ENCODE data around the gene AK4.

AK4 gene

DNA sequence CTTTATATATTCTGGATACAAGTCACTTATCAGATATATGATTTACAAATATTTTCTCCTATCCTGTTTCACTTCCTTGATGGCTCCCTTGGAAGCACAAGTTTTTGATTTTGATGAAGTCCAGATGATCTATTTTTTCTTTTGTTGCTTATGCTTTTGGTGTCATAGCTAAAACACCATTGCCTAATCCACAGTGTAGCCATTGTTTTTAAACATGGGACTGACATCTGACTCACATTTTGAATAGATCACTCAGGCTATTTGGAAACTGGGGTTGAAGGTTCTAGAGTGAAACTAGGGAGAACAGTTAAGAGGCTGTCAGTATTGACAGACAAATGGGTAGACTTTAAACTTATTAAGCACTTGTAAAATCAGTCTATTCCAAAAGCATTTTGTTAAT is 16.6 kb downstream of the AK4 start:
- H3K4me3 ChIP-seq (ENCODE audit: low read depth, low read length): no peak overlapping the region
- no peak for DNase-seq (ENCODE audit: low read depth)
- no peak for TF ChIP-seq POLR2A (IDR thresholded peaks at IDR 0.05; ENCODE audit: extremely low read depth, insufficient read length)
- no peak for TF ChIP-seq MYC (IDR thresholded peaks at IDR 0.05; ENCODE audit: low read depth, low read length)
- TF ChIP-seq, protein P1, sequence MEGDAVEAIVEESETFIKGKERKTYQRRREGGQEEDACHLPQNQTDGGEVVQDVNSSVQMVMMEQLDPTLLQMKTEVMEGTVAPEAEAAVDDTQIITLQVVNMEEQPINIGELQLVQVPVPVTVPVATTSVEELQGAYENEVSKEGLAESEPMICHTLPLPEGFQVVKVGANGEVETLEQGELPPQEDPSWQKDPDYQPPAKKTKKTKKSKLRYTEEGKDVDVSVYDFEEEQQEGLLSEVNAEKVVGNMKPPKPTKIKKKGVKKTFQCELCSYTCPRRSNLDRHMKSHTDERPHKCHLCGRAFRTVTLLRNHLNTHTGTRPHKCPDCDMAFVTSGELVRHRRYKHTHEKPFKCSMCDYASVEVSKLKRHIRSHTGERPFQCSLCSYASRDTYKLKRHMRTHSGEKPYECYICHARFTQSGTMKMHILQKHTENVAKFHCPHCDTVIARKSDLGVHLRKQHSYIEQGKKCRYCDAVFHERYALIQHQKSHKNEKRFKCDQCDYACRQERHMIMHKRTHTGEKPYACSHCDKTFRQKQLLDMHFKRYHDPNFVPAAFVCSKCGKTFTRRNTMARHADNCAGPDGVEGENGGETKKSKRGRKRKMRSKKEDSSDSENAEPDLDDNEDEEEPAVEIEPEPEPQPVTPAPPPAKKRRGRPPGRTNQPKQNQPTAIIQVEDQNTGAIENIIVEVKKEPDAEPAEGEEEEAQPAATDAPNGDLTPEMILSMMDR (IDR thresholded peaks at IDR 0.05; ENCODE audit: low read depth, low read length): no peak
- TF ChIP-seq, protein P2, sequence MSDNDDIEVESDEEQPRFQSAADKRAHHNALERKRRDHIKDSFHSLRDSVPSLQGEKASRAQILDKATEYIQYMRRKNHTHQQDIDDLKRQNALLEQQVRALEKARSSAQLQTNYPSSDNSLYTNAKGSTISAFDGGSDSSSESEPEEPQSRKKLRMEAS (IDR thresholded peaks at IDR 0.05; ENCODE audit: low read depth, low read length): no peak

DNA sequence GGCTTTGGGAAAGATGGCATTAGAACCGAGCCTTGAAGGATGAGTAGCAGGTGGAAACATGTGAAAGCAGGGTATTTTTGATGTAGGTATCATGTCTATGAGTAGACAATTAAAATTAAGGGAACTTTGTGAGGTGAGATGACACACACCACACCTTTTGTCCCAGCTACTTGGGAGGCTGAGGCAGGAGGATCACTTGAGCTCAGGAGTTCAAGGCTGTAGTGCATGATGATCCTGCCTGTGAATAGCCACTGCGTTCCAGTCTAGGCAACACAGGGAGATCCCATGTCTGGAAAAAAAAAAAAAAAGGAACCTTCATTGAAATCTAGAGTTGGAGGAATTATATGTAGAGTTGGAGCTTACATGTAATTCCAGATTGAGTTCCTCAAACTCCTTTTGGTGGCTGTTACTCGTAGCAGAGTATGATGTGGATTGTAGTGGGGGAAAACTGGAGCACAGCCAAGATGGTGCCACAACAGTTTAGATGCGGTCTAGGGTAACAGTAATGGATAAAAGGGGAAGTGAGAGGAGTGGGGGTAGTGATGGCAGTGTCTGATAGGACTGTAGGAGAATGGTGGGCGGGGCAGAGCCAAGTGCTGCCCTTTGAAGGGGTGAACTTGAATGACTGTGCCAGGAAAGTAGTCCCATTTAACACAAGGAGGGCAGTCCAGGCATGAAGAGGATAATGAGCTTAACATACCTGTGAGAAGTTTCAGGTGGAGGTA is 17.4 kb downstream of the AK4 start:
- peak; percentile 73 for DNase-seq (ENCODE audit: low read depth)

DNA sequence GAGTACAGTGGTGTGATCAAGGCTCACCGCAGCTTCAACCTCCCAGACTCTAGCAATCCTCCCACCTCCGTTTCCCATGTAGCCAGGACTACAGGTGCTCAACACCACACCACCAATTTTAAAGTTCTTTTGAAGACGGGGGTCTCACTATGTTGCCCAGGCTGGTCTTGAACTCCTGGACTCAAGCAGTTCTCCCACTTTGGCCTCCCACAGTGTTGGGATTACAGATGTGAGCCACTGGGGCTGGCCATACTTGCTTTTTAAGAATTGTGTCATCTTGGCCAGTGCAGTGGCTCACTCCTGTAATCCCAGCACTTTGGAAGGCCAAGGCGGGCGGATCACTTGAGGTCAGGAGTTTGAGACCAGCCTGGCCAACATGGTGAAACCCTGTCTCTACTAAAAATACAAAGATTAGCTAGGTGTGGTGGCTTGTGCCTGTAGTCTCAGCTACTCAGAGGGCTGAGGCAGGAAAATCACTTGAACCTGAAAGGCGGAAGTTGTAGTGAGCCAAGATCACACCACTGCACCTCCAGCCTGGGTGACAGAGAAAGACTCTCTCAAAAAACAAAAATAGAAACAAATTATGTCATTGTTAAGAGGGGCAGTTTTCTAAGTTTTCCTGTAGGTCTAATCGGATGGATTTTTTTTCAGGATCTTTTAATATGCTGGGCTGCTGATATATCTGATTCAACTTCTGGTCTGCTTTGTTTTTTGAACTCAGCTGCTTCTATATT is 18.7 kb downstream of the AK4 start:
- DNase-seq (ENCODE audit: low read depth): no peak
- no peak overlapping the region for H3K4me3 ChIP-seq (ENCODE audit: low read depth, low read length)
- TF ChIP-seq, protein P2 (IDR thresholded peaks at IDR 0.05; ENCODE audit: low read depth, low read length): no peak
- TF ChIP-seq MYC (IDR thresholded peaks at IDR 0.05; ENCODE audit: low read depth, low read length) (no peak), POLR2A (IDR thresholded peaks at IDR 0.05; ENCODE audit: extremely low read depth, insufficient read length) (no peak)
- TF ChIP-seq, protein P1 (IDR thresholded peaks at IDR 0.05; ENCODE audit: low read depth, low read length): no peak

More for the DNA sequence above, 17.4 kb downstream of the AK4 start:
- H3K4me3 ChIP-seq (ENCODE audit: low read depth, low read length): no peak overlapping the region
- TF ChIP-seq, protein P2 (IDR thresholded peaks at IDR 0.05; ENCODE audit: low read depth, low read length): no peak
- TF ChIP-seq, protein P1 (IDR thresholded peaks at IDR 0.05; ENCODE audit: low read depth, low read length): no peak
- TF ChIP-seq POLR2A (IDR thresholded peaks at IDR 0.05; ENCODE audit: extremely low read depth, insufficient read length): no peak

DNA sequence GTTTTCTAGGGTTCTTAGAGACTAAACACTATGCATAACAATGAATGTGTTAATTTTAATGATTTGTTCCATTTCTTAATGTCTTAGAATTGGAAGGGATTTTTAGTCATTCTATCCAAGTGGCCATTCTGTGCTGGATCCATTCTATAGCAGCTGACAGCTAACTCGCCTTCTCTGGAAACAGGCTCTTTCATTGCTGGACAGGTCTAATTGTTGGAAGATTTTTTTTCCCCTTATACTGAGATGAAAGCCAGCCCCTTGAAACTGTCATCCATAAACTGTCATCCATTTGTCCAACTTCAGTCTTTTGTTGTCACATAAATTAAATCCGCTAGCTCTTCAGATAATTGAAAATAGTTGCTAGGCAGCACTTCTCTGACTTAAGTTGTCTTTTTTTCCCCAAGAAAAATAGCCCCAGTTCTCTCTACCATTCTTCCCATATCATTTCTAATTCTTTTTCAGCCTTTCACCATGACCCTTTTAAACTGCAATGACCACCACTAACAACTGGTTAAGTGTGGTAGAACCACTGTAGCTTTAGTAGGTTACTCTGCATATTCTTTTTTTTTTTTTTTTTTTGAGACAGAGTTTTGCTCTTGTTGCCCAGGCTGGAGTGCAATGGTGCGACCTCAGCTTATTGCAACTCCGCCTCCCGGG is 19.7 kb downstream of the AK4 start:
- TF ChIP-seq POLR2A (IDR thresholded peaks at IDR 0.05; ENCODE audit: extremely low read depth, insufficient read length): no peak
- TF ChIP-seq MYC (IDR thresholded peaks at IDR 0.05; ENCODE audit: low read depth, low read length): no peak
- TF ChIP-seq, protein P2 (IDR thresholded peaks at IDR 0.05; ENCODE audit: low read depth, low read length): no peak
- TF ChIP-seq, protein P1 (IDR thresholded peaks at IDR 0.05; ENCODE audit: low read depth, low read length): no peak
- no peak overlapping the region for H3K4me3 ChIP-seq (ENCODE audit: low read depth, low read length)
- DNase-seq (ENCODE audit: low read depth): no peak

DNA sequence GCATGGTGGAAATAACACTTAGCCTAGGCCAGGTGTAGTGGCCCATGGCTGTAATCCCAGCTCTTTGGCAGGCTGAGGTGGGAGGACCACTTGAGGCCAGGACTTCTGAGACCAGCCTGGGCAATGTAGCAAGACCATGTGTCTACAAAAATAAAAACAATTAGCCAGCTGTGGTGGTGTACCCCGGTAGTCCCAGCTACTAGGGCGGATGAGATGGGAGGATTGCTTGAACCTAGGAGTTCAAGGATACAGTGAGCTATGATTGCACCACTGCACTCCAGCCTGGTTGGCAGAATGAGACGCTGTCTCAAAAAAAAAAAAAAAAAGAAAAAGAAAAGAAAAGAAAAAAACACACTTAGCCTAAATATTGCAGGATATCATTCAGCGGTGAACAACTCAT is 20.9 kb downstream of the AK4 start:
- TF ChIP-seq, protein P2 (IDR thresholded peaks at IDR 0.05; ENCODE audit: low read depth, low read length): no peak
- TF ChIP-seq MYC (IDR thresholded peaks at IDR 0.05; ENCODE audit: low read depth, low read length) (no peak), POLR2A (IDR thresholded peaks at IDR 0.05; ENCODE audit: extremely low read depth, insufficient read length) (no peak)
- TF ChIP-seq, protein P1 (IDR thresholded peaks at IDR 0.05; ENCODE audit: low read depth, low read length): no peak
- H3K4me3 ChIP-seq (ENCODE audit: low read depth, low read length): no peak overlapping the region
- DNase-seq (ENCODE audit: low read depth): no peak

Measured in NB4 (cell line).